SU-DHL-6 (cell line): ENCODE data around the gene NID2.

Source experiments
- H2AFZ ChIP-seq: fragments of 200-600 bp; sonication (generic); 2 replicates; pipeline ENCODE4 v1.6.1; 2014; ENCODE audit warnings: low read depth, mild to moderate bottlenecking, moderate library complexity, mixed read lengths, antibody characterized with exemption, low read length; ENCODE audit not compliant: severe bottlenecking
- H3F3A ChIP-seq: fragments of 200-600 bp; shearing (Covaris generic); 2 replicates; pipeline ENCODE4 v1.6.0; 2016; ENCODE audit warnings: antibody characterized with exemption, mild to moderate bottlenecking; ENCODE audit not compliant: insufficient read depth
- H3K27ac ChIP-seq: fragments of 200-600 bp; sonication (generic); 2 replicates; pipeline ENCODE4 v1.5.1; 2016; ENCODE audit warnings: low read depth, mild to moderate bottlenecking, low read length, moderate library complexity, mixed read lengths
- H3K27me3 ChIP-seq: fragments of 200-600 bp; sonication (generic), shearing (Covaris generic); 2 replicates; pipeline ENCODE4 v1.6.0; 2014; ENCODE audit warnings: mild to moderate bottlenecking, low read length
- H3K36me3 ChIP-seq: fragments of 200-600 bp; sonication (generic); 2 replicates; pipeline ENCODE4 v1.6.1; 2014; ENCODE audit warnings: mild to moderate bottlenecking, low read length, mixed read lengths
- H3K4me2 ChIP-seq: fragments of 300-600, 200-600 bp; shearing (Covaris generic), sonication (generic); 2 replicates; pipeline ENCODE4 v1.6.0; 2014; ENCODE audit warnings: low read length, low read depth, mild to moderate bottlenecking; ENCODE audit not compliant: poor library complexity, severe bottlenecking
- H3K4me3 ChIP-seq: fragments of 200-600 bp; sonication (generic); 2 replicates; pipeline ENCODE4 v1.5.1; 2014; ENCODE audit warnings: antibody characterized with exemption, low read length, mild to moderate bottlenecking, mixed read lengths; ENCODE audit not compliant: insufficient read depth, poor library complexity, severe bottlenecking
- H3K79me2 ChIP-seq: fragments of 200-600 bp; sonication (generic); 2 replicates; pipeline ENCODE4 v1.6.1; 2014; ENCODE audit warnings: mild to moderate bottlenecking, low read length, moderate library complexity; ENCODE audit not compliant: insufficient read depth
- H3K9ac ChIP-seq: fragments of 200-600 bp; sonication (generic); 2 replicates; pipeline ENCODE4 v1.7.0; 2014; ENCODE audit warnings: mild to moderate bottlenecking, low read length
- H3K9me2 ChIP-seq: fragments of 200-600 bp; sonication (generic); replicated peaks from 2 replicates; pipeline ENCODE4 v1.6.1; 2014; ENCODE audit warnings: low read length; ENCODE audit not compliant: insufficient read depth
- H3K9me3 ChIP-seq: fragments of 200-600 bp; sonication (generic); 2 replicates; pipeline ENCODE4 v1.6.1; 2014; ENCODE audit warnings: low read length, mixed read lengths; ENCODE audit not compliant: insufficient read depth
- H4K20me1 ChIP-seq: fragments of 200-600 bp; sonication (generic); 2 replicates; pipeline ENCODE4 v1.6.1; 2014; ENCODE audit warnings: low read depth, mild to moderate bottlenecking, antibody characterized with exemption, low read length, moderate library complexity, mixed read lengths
- EZH2phosphoT487 ChIP-seq: fragments of 200-600 bp; sonication (generic), shearing (Covaris generic); conservative IDR thresholded peaks from 2 replicates; pipeline ENCODE4 v1.6.1; 2018; ENCODE audit warnings: mild to moderate bottlenecking, antibody characterized with exemption, low read length, moderate library complexity, mixed read lengths
- TF ChIP-seq, protein P1 (sequence below): fragments of 200-600 bp; sonication (generic); IDR thresholded peaks from one replicate; pipeline ENCODE4 v1.5.1; 2017; ENCODE audit warnings: antibody characterized with exemption, mild to moderate bottlenecking, low read length, moderate library complexity; ENCODE audit not compliant: insufficient read depth, poor library complexity, severe bottlenecking

The NID2 gene

DNA sequence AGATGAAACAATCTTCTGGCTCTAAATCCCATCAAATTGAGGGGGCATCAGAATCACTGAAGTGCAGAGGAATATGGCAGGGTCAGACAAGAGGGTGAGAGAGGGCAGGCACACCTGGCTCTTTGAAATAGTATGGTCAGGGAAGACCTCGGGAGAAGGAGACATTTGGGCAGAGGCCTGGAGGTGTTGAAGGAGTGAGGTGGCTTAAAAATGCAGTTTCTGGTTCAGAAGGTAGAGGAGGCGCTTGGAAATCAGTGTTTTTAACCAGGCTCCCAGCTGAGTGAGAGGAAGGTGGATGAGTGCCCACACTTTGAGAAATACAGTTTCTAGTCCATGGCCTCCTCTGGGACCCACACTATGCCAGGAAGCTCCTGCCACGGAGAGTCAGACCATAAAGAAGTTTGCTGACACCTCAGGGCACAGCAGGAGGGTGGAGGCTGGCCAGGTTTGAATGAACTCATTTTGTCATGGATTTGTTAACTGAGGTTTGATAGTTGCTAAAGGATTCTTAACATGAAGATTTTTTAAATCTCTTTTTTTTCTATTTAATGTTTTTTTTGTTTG, 20.1 kb downstream of the NID2 start:
- H3K4me2 ChIP-seq, result no peak overlapping the region
- H3F3A ChIP-seq, result no peaks in the 10 kb centered on the region
- no peaks in the 10 kb centered on the region for H3K9me2 ChIP-seq
- no peak overlapping the region for H3K4me3 ChIP-seq
- no peaks in the 10 kb centered on the region for H3K27me3 ChIP-seq
- no peaks in the 10 kb centered on the region for H3K36me3 ChIP-seq
- H4K20me1 ChIP-seq, result no peaks in the 10 kb centered on the region
- H3K9ac ChIP-seq, result no peak overlapping the region
- H2AFZ ChIP-seq, result no peak overlapping the region
- H3K27ac ChIP-seq, result no peak overlapping the region
- TF ChIP-seq, protein P1, sequence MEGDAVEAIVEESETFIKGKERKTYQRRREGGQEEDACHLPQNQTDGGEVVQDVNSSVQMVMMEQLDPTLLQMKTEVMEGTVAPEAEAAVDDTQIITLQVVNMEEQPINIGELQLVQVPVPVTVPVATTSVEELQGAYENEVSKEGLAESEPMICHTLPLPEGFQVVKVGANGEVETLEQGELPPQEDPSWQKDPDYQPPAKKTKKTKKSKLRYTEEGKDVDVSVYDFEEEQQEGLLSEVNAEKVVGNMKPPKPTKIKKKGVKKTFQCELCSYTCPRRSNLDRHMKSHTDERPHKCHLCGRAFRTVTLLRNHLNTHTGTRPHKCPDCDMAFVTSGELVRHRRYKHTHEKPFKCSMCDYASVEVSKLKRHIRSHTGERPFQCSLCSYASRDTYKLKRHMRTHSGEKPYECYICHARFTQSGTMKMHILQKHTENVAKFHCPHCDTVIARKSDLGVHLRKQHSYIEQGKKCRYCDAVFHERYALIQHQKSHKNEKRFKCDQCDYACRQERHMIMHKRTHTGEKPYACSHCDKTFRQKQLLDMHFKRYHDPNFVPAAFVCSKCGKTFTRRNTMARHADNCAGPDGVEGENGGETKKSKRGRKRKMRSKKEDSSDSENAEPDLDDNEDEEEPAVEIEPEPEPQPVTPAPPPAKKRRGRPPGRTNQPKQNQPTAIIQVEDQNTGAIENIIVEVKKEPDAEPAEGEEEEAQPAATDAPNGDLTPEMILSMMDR, result no peak
- TF ChIP-seq EZH2phosphoT487, result no peak
- no peaks in the 10 kb centered on the region for H3K79me2 ChIP-seq
- no peaks in the 10 kb centered on the region for H3K9me3 ChIP-seq

DNA sequence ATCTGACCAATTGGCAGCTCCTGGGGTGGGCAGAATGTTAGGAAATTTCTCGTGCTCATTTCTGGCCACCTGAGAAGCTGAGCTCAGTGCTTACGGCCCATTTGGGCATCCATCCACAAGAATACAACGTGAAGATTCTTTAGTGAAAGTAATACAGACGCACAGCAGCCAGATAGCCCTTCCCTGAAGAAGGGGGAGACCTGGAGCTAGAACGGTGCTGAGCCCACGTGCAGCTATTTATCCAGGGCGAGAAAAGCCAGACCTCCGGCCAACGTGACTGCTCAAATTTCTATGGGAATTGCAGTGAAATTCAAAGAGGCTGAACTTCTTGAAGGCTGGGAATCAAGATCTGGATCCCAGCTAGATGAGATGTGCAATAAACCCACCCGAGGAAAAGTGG, 20.7 kb downstream of the NID2 start:
- Histone ChIP-seq H3K9me2 (no peaks in the 10 kb centered on the region), H3K9me3 (no peaks in the 10 kb centered on the region), H3K36me3 (no peaks in the 10 kb centered on the region), H2AFZ (no peak overlapping the region), H3K79me2 (no peaks in the 10 kb centered on the region), H3K27me3 (no peaks in the 10 kb centered on the region), H3F3A (no peaks in the 10 kb centered on the region), H3K4me3 (no peak overlapping the region), H4K20me1 (no peaks in the 10 kb centered on the region), H3K4me2 (no peak overlapping the region), H3K9ac (no peak overlapping the region), H3K27ac (no peak overlapping the region)
- TF ChIP-seq EZH2phosphoT487, result no peak
- TF ChIP-seq, protein P1, result no peak

DNA sequence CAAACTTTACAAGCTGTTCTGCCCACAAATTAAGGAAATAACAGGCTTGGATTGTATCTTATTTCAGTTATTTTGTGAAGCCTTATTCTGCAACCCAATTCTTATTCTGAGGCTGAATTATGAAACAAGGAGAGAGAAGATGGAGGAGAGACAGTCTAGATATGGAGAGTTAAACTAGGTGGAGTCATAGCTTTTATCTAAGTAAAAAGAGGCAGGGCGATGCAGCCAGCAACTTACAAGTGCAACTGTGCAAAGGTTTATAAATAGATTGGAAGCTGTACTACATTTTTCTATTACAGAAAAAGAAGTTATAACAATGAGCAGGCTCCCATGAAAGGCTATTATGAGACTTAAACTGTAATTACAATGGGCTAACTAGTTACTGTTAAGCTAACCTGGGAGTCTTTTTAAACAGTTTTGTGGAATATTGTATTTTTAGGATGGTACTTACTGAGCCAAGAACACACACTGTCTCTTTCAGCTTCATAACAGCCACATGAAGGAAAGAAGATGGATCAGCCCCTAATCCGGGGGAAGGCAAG, 22.4 kb downstream of the NID2 start:
- Histone ChIP-seq H3K36me3 (no peaks in the 10 kb centered on the region), H3K27me3 (no peaks in the 10 kb centered on the region), H4K20me1 (no peaks in the 10 kb centered on the region), H3F3A (no peaks in the 10 kb centered on the region), H3K9me2 (no peaks in the 10 kb centered on the region), H2AFZ (no peak overlapping the region), H3K79me2 (no peaks in the 10 kb centered on the region), H3K9ac (no peak overlapping the region), H3K9me3 (no peaks in the 10 kb centered on the region), H3K27ac (no peak overlapping the region), H3K4me2 (no peak overlapping the region), H3K4me3 (no peak overlapping the region)
- TF ChIP-seq, protein P1, result no peak
- TF ChIP-seq EZH2phosphoT487, result no peak
